ENCODE data around the gene WIPF3. TPM values are rescaled to one million over a fixed set of nuclear protein-coding genes. Genes with fewer than 3 reads are reported as not detected.

The WIPF3 gene
- total RNA-seq, 1 experiment from 2014 or later: 11.6 TPM

- H3K9ac ChIP-seq (ENCODE audit: extremely low read depth, insufficient read length, low read length): no peak overlapping the region
- H3T11ph ChIP-seq (ENCODE audit: low read length): no peak overlapping the region
- H3K27ac Mint-ChIP-seq: no peak overlapping the region
- H3K79me1 ChIP-seq (ENCODE audit: insufficient read depth, low read depth, low read length, poor library complexity, severe bottlenecking): no peaks in the 10 kb centered on the region
- H2AK5ac ChIP-seq (ENCODE audit: insufficient read length, low read length): no peak overlapping the region
- H2BK120ac ChIP-seq (ENCODE audit: low read depth, low read length, poor library complexity, severe bottlenecking): no peak overlapping the region
- no peak overlapping the region for H2BK5ac ChIP-seq (ENCODE audit: insufficient read length, low read length)
- no peak overlapping the region for H2BK15ac ChIP-seq (ENCODE audit: low read depth, low read length)
- no peaks in the 10 kb centered on the region for H3K23me2 ChIP-seq (ENCODE audit: insufficient read length, low read depth, low read length, poor library complexity, severe bottlenecking)
- H3K36me3 Mint-ChIP-seq (ENCODE audit: insufficient read depth in 1 of 3, low read depth in 3 of 3): no peaks in the 10 kb centered on the region
- WGBS (ENCODE audit: extremely low coverage, insufficient read length, low lambda C conversion rate): no CpG with 5 or more reads among the region's 2 CpGs
- H4K8ac ChIP-seq (replicated peaks; ENCODE audit: insufficient read length, low read depth, low read length): no peak overlapping the region
- no peak for TF ChIP-seq CTCF (conservative IDR thresholded peaks at IDR 0.05)
- H3K9me3 Mint-ChIP-seq: peaks cover 0 to 1% of the 10 kb centered on the region in 2 experiments; a peak in 1 of 5 replicates
- no peak overlapping the region for H3K4me3 Mint-ChIP-seq
- H3K56ac ChIP-seq (ENCODE audit: insufficient read length, low read depth, low read length): no peak overlapping the region
- no peaks in the 10 kb centered on the region for H3K27me3 ChIP-seq (ENCODE audit: insufficient read depth, low read length)
- H2AFZ ChIP-seq (ENCODE audit: low read length): no peak overlapping the region
- no peak overlapping the region for H3K14ac ChIP-seq (ENCODE audit: insufficient read depth, low read length)
- H3K27ac ChIP-seq (ENCODE audit: insufficient read length, low read depth, low read length): no peak overlapping the region
- peak; percentile 52 for DNase-seq
- 0 out of 2 replicates have a peak, but pooled peaks cover 3% of the 10 kb centered on the region for H3K4me1 ChIP-seq (ENCODE audit: insufficient read depth, low read length)
- no peak overlapping the region for H4K5ac ChIP-seq (ENCODE audit: insufficient read length, low read depth, low read length)
- no peak overlapping the region for H2BK12ac ChIP-seq (ENCODE audit: insufficient read length, low read depth, low read length)
- H3K4ac ChIP-seq (ENCODE audit: low read depth, low read length): no peak overlapping the region
- peaks cover 24% of the 10 kb centered on the region for H3K27me3 Mint-ChIP-seq (ENCODE audit: low read depth)
- no peaks in the 10 kb centered on the region for H3K79me2 ChIP-seq (ENCODE audit: insufficient read depth, low read length)
- H3K4me2 ChIP-seq (ENCODE audit: insufficient read depth, insufficient read length, low read length): no peak overlapping the region
- no peak overlapping the region for H4K91ac ChIP-seq (ENCODE audit: insufficient read length, low read depth, low read length)
- H3K23ac ChIP-seq (ENCODE audit: insufficient read length, low read depth, low read length): no peak overlapping the region
- H3K18ac ChIP-seq (ENCODE audit: insufficient read length, low read depth, low read length): no peak overlapping the region
- H3K9me3 ChIP-seq (ENCODE audit: control insufficient read depth, low read depth, low read length): no peaks in the 10 kb centered on the region
- no peaks in the 10 kb centered on the region for H4K20me1 ChIP-seq (ENCODE audit: control insufficient read depth, insufficient read depth, insufficient read length)
- H2BK20ac ChIP-seq (ENCODE audit: low read depth, low read length, poor library complexity, severe bottlenecking): no peak overlapping the region
- H3K4me1 Mint-ChIP-seq: peaks cover 23 to 31% of the 10 kb centered on the region in 2 experiments
Measured at GRCh38 chr7:29793507-29793906, 12.8 kb upstream of the WIPF3 start.

Data from H9 (cell line).